A549 treated with RU486 at 1 μM for 4 hours (cell line): Measurements from ENCODE around the gene GALNT6. TPM values are rescaled to one million over a fixed set of nuclear protein-coding genes. Genes with fewer than 3 reads are reported as not detected.

Source experiments
- total RNA-seq: library from RNA; stranded (reverse); fragments of 200-300 nt; extraction: Qiagen RNA extraction; gene quantifications from 5 replicates; pipeline ENCODE4 v1.2.3, GENCODE V29; 2022; ENCODE audit warnings: low read depth

GALNT6 gene
- total RNA-seq = 2.6 to 4.3 TPM (median 4.0 TPM) in 5 replicates

DNA sequence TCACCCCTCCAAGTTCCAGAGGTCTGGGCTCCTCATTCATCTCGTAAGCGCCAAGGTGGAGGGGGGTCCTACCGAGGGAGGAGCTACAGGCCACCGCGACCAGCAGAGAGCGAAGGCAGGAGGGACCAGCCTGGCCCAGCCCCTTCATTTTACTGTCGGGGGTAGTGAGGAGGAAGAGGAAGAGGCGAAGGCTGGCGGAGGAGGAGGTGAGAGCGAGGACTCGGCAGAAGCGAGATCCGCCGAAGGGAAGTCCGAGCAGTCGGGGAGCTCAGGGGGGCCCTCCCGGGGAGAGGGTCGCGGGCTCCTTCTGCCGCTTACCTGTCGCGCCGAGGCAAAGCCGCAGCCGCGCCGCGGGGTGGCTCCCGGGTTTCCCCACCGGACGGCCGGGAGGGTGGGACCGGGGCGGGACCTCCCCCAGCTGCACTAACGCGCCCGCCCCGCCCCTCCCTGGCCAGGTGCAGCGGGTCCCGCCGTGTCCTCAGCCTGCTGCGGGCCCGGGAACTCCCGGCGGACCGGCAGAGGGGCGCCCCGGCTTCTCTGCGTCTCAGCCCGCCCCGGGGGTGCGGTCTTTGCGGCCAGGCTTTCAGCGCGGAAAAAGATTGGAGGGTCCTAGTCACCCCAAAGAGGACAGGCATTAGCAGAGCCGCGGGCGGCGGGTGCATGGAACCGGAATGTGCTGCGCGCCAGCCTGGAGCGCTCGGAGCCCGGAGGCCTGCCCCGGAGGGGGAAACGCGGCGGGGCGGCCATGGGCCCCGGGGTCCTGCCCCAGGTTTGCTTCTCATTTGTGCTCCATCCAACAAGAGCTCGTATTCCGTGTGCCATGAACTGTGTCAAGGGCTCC, at the start of gene GALNT6:
Gene GALNT6, minus strand, starts transcription at position 124 of the 841 bp plus-strand sequence. CDS start 11,625 bp downstream, outside the sequence.

DNA sequence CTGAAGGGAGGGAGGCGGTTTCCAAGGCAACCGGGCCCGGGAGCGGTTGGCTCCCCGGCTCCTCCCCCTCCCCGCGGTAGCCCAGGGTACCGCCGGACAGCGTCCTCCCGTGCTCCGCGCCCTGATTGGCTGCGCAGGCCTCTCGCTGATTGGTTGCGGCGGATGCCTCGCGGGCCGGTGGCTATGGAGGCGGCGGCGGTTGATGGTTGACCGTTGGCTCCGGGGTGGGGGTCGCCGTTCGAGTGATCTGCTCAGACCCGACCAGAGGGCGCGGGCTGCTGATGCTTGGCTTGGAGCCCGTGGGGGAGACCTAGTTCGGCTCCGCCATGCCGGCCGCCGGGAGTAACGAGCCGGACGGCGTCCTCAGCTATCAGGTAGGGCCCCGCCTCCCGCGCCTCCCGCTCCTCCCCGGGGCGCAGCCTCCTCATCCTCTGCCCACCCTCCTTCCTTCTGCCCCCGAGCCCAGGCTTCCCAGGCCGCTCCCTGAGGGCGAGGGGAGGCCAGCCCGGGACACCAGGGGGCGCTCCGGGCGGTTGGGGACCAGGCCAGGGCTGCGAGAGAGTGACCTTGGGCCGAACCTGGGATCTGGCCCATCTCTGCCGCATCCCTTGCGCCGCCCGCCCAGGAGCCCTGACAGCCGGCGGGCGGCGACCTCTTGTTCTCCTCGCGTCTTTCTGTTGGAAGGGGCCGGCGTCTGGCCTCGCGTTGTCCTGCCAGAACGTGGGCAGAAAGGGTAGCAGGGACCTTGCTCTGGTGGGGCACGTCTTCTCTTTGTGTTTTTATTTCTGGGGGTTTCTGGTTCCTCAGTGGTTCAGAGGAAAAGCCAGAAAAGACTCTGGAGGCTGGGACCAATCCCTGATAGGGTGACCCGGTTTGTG, 33.7 kb upstream of the GALNT6 start, which contains the start of gene SLC4A8:
Gene SLC4A8, plus strand, starts transcription at position 170 of the 878 bp plus-strand sequence. Its CDS starts 157 bp downstream, at position 327.

GRCh38 chr12:51346581-51346980, 44.6 kb downstream of the GALNT6 start, which contains the start of gene CELA1:
Gene CELA1, minus strand, starts transcription at chr12:51346679. Its CDS starts 41 bp downstream, at chr12:51346638.

DNA sequence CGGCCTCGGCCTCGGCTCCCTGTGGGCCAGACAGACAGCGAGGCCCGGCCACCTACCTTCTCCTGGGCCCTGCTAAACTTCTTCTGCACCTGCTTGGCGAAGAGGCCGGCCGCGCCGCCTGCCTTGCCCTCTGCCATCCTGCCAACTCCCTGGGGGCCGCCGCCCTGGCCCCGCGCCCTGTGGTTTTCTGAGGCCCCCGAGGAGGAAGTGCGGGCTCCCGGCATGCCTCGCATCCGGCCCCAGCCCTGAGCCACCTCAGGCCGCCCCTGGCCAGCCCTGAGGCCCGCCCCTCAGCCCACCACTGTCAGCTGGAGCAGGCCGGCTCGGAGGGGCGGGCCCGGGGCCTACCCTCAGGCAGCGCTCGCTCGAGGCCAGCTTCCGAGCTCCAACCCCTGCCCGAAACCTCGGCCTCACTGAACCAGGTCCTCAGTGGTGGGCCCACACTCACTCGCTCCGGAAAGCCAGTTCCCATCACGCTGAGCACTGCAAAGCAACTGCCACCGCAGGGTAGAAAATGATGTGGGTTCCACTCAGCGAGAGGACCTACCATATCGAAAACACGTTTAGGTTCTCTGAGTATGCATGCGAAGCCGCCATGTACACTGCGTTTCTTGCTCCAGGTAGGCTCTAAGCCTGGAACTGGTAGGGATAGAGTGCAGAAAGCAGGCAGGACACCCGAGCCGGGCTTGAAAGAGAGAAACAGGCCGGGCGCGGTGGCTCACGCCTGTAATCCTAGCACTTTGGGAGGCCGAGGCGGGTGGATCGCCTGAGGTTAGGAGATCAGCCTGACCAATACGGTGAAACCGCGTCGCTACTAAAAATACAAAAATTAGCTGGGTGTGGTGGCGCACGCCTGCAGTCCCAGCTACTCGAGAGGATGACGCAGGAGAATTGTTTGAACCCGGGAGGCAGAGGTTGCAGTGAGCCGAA, 67.0 kb downstream of the GALNT6 start, which contains the start of gene BIN2:
Gene BIN2, minus strand, starts transcription at position 209 of the 930 bp plus-strand sequence. Its CDS starts 72 bp downstream, at position 137.

Other genes starting within 250 kb of the GALNT6 start
- 19.5 to 21.8 TPM (median 20.0 TPM) in 5 replicates for gene TFCP2, start 218.3 kb downstream of the GALNT6 start, total RNA-seq
- gene POU6F1, start 173.3 kb downstream of the GALNT6 start, total RNA-seq = 1.1 to 2.5 TPM (median 1.1 TPM) in 5 replicates
- 321 to 367 TPM (median 346 TPM) in 5 replicates for gene DAZAP2, start 152.6 kb downstream of the GALNT6 start, total RNA-seq
- gene SMAGP, start 121.0 kb downstream of the GALNT6 start, total RNA-seq = 22.2 to 27.7 TPM (median 24.5 TPM) in 5 replicates
- 0.12 to 0.21 TPM (median 0.15 TPM) in 4 of 5 replicates, not detected in the other for gene BIN2, start 67.2 kb downstream of the GALNT6 start, total RNA-seq
- not detected in 5 replicates for gene CELA1, start 44.7 kb downstream of the GALNT6 start, total RNA-seq
- 1.0 to 1.6 TPM (median 1.3 TPM) in 5 replicates for gene SLC4A8, start 33.4 kb upstream of the GALNT6 start, total RNA-seq
- gene SCN8A, start 199.8 kb upstream of the GALNT6 start, total RNA-seq = 0.89 to 2.3 TPM (median 1.8 TPM) in 5 replicates